ENCODE results near the gene MOB2. TPM values are rescaled to one million over a fixed set of nuclear protein-coding genes. Genes with fewer than 3 reads are reported as not detected.

The MOB2 gene
- total and polyA plus RNA-seq, 12 donors, result 25.2 to 59.1 (median 45.2) TPM

DNA sequence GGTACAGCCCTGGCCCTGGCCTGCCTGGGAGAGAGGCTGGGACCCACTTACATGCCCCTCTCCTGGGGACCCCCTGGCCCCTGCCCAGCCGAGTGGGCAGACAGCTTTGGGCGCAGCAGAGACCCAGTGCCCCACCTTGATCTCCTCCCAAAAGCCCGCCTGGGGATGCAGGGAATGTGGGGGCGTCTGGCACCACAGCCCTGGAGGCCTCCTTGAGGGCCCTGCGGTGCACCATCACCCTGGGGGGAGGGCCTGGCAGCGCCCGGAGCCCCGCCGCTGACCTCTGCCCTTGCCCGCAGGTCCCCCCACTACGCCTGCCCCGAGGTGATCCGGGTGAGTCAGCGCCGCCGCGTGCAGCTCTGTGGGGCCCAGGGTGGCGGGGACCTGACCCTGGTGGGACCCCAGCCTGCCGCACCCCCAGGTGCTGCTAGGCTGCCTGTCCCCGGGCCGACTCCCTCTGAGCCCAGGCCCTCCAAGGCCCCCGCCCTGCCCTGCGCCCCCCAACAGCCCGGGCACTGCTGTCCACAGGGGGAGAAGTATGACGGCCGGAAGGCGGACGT, 43.7 kb downstream of the MOB2 start:
- Histone ChIP-seq H3K27ac (no peak overlapping the region), H3K36me3 (no peaks in the 10 kb centered on the region), H3K9me3 (no peaks in the 10 kb centered on the region), H3K4me3 (no peak overlapping the region), H3K4me1 (peaks cover 0 to 14% (median 11%) of the 10 kb centered on the region in 9 donors), H3K27me3 (peaks cover 0 to 23% (median 0%) of the 10 kb centered on the region in 7 donors)
- intact Hi-C loops (cut with DNase I), result no loop called here
- DNase-seq (no peak), ATAC-seq (no peak)
- TF ChIP-seq, protein P1, sequence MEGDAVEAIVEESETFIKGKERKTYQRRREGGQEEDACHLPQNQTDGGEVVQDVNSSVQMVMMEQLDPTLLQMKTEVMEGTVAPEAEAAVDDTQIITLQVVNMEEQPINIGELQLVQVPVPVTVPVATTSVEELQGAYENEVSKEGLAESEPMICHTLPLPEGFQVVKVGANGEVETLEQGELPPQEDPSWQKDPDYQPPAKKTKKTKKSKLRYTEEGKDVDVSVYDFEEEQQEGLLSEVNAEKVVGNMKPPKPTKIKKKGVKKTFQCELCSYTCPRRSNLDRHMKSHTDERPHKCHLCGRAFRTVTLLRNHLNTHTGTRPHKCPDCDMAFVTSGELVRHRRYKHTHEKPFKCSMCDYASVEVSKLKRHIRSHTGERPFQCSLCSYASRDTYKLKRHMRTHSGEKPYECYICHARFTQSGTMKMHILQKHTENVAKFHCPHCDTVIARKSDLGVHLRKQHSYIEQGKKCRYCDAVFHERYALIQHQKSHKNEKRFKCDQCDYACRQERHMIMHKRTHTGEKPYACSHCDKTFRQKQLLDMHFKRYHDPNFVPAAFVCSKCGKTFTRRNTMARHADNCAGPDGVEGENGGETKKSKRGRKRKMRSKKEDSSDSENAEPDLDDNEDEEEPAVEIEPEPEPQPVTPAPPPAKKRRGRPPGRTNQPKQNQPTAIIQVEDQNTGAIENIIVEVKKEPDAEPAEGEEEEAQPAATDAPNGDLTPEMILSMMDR (IDR thresholded peaks at IDR 0.05), result no peak
- 82 to 83% methylated on average over 24 to 28 of the region's 28 CpGs for WGBS, 2 donors

DNA sequence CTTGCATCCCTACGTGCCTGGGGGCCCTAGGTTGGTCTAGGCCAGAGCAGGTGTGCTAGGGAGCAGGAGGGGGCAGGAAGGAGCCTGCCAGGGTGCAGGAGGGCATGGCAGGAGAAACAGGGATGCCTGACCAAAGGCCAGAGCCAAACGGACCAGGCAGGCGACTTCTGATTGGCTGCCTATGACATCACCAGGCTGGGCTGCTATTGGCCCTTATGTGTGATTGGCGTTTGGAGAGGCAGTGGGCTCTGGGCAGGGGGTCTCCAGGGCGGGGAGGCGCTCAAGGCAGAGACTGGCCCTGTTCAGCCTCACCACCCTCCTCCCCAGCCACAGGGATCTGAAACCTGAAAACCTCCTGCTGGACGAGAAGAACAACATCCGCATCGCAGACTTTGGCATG, 44.4 kb downstream of the MOB2 start:
- H3K4me1 ChIP-seq, result peaks cover 0 to 21% (median 18%) of the 10 kb centered on the region in 9 donors
- peaks cover 0 to 23% (median 0%) of the 10 kb centered on the region in 7 donors for H3K27me3 ChIP-seq
- ATAC-seq, result no peak
- intact Hi-C loops (cut with DNase I), result no loop called here
- TF ChIP-seq, protein P1 (IDR thresholded peaks at IDR 0.05), result no peak
- no peaks in the 10 kb centered on the region for H3K36me3 ChIP-seq
- H3K9me3 ChIP-seq, result no peaks in the 10 kb centered on the region
- no peak overlapping the region for H3K27ac ChIP-seq
- DNase-seq, result no peak
- 29 to 36% methylated on average over 9 of the region's 9 CpGs for WGBS, 2 donors
- H3K4me3 ChIP-seq, result no peak overlapping the region

DNA sequence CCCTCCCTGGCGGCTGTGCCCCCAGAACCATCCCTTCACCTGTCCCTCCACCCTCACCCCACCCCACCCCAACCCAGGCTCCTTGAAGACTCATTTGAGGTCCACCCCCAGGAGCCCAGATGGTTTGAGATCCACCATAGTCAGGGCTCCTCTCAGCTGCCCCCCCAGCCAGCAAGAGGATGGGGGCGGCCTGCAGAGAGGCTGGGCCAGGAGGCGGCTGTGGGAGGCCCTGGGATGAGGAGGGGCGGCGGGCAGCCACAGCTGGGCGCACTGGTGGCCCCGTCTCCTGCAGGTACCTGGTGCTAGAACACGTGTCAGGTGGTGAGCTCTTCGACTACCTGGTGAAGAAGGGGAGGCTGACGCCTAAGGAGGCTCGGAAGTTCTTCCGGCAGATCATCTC, 46.1 kb downstream of the MOB2 start:
- no peaks in the 10 kb centered on the region for H3K36me3 ChIP-seq

GRCh38 chr11:1440066-1440465, 46.5 kb downstream of the MOB2 start:
- H3K9me3 ChIP-seq, result no peaks in the 10 kb centered on the region
- no peaks in the 10 kb centered on the region for H3K36me3 ChIP-seq
- H3K4me1 ChIP-seq, result peaks cover 4 to 32% (median 19%) of the 10 kb centered on the region in 9 donors
- WGBS, 2 donors, result 88 to 89% methylated on average over 10 to 11 of the region's 11 CpGs
- no peak for DNase-seq
- peaks cover 0 to 35% (median 4%) of the 10 kb centered on the region in 7 donors for H3K27me3 ChIP-seq
- intact Hi-C loops (cut with DNase I), result no loop called here
- H3K27ac ChIP-seq, result no peak overlapping the region
- no peak for ATAC-seq
- TF ChIP-seq, protein P1 (IDR thresholded peaks at IDR 0.05), result no peak
- no peak overlapping the region for H3K4me3 ChIP-seq

More for the DNA sequence above, 46.1 kb downstream of the MOB2 start:
- WGBS, 2 donors, result 85 to 93% methylated on average over 12 of the region's 12 CpGs
- Histone ChIP-seq H3K4me1 (peaks cover 4 to 32% (median 19%) of the 10 kb centered on the region in 9 donors), H3K27ac (no peak overlapping the region), H3K27me3 (peaks cover 0 to 35% (median 4%) of the 10 kb centered on the region in 7 donors), H3K4me3 (no peak overlapping the region), H3K9me3 (no peaks in the 10 kb centered on the region)
- no peak for ATAC-seq
- no peak for DNase-seq
- TF ChIP-seq, protein P1 (IDR thresholded peaks at IDR 0.05), result no peak
- intact Hi-C loops (cut with DNase I), result no loop called here

Data from heart right ventricle (tissue), 16 donors.